ENCODE data around the gene ANKFY1.

GRCh38 chr17:4205917-4206316 lies 57.9 kb downstream of the ANKFY1 start:
- TF ChIP-seq, protein P1, sequence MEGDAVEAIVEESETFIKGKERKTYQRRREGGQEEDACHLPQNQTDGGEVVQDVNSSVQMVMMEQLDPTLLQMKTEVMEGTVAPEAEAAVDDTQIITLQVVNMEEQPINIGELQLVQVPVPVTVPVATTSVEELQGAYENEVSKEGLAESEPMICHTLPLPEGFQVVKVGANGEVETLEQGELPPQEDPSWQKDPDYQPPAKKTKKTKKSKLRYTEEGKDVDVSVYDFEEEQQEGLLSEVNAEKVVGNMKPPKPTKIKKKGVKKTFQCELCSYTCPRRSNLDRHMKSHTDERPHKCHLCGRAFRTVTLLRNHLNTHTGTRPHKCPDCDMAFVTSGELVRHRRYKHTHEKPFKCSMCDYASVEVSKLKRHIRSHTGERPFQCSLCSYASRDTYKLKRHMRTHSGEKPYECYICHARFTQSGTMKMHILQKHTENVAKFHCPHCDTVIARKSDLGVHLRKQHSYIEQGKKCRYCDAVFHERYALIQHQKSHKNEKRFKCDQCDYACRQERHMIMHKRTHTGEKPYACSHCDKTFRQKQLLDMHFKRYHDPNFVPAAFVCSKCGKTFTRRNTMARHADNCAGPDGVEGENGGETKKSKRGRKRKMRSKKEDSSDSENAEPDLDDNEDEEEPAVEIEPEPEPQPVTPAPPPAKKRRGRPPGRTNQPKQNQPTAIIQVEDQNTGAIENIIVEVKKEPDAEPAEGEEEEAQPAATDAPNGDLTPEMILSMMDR (IDR thresholded peaks at IDR 0.05) = no peak
- TF ChIP-seq TAF1 (IDR thresholded peaks at IDR 0.05; ENCODE audit: borderline replicate concordance, low read depth, low read length) (no peak), POLR2AphosphoS5 (IDR thresholded peaks at IDR 0.05; ENCODE audit: low read depth, low read length) (no peak), EP300 (IDR thresholded peaks at IDR 0.05; ENCODE audit: borderline replicate concordance in 1 of 2, low read depth in 1 of 2, low read length in 1 of 2) (no peak), USF2 (IDR thresholded peaks at IDR 0.05; ENCODE audit: borderline replicate concordance, low read depth, low read length) (no peak), MXI1 (IDR thresholded peaks at IDR 0.05; ENCODE audit: low read depth, low read length) (no peak), RFX5 (IDR thresholded peaks at IDR 0.05; ENCODE audit: low read length) (no peak), MAX (IDR thresholded peaks at IDR 0.05; ENCODE audit: low read depth) (no peak), EZH2phosphoT487 (IDR thresholded peaks at IDR 0.05; ENCODE audit: borderline replicate concordance, low read depth) (no peak), FOXM1 (IDR thresholded peaks at IDR 0.05; ENCODE audit: low read depth) (no peak)
- TF ChIP-seq, protein P2, sequence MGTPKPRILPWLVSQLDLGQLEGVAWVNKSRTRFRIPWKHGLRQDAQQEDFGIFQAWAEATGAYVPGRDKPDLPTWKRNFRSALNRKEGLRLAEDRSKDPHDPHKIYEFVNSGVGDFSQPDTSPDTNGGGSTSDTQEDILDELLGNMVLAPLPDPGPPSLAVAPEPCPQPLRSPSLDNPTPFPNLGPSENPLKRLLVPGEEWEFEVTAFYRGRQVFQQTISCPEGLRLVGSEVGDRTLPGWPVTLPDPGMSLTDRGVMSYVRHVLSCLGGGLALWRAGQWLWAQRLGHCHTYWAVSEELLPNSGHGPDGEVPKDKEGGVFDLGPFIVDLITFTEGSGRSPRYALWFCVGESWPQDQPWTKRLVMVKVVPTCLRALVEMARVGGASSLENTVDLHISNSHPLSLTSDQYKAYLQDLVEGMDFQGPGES (IDR thresholded peaks at IDR 0.05; ENCODE audit: low read depth, low read length) = no peak
- TF ChIP-seq, protein P3, sequence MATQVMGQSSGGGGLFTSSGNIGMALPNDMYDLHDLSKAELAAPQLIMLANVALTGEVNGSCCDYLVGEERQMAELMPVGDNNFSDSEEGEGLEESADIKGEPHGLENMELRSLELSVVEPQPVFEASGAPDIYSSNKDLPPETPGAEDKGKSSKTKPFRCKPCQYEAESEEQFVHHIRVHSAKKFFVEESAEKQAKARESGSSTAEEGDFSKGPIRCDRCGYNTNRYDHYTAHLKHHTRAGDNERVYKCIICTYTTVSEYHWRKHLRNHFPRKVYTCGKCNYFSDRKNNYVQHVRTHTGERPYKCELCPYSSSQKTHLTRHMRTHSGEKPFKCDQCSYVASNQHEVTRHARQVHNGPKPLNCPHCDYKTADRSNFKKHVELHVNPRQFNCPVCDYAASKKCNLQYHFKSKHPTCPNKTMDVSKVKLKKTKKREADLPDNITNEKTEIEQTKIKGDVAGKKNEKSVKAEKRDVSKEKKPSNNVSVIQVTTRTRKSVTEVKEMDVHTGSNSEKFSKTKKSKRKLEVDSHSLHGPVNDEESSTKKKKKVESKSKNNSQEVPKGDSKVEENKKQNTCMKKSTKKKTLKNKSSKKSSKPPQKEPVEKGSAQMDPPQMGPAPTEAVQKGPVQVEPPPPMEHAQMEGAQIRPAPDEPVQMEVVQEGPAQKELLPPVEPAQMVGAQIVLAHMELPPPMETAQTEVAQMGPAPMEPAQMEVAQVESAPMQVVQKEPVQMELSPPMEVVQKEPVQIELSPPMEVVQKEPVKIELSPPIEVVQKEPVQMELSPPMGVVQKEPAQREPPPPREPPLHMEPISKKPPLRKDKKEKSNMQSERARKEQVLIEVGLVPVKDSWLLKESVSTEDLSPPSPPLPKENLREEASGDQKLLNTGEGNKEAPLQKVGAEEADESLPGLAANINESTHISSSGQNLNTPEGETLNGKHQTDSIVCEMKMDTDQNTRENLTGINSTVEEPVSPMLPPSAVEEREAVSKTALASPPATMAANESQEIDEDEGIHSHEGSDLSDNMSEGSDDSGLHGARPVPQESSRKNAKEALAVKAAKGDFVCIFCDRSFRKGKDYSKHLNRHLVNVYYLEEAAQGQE (IDR thresholded peaks at IDR 0.05; ENCODE audit: low read depth, low read length) = no peak

Data from SK-N-SH (cell line).